Measurements from ENCODE around the gene SHISA4.
"Not testable (repeated sequence)": the region's sequence is repeated elsewhere in the genome, so short reads cannot be mapped to it uniquely, and the experiment has no call there.

Gene SHISA4

GRCh38 chr1:201933840-201934430 lies 45.2 kb downstream of the SHISA4 start:
- FAIRE-seq, result no peak

GRCh38 chr1:201937624-201938213 lies 49.0 kb downstream of the SHISA4 start:
- FAIRE-seq, result no peak

DNA sequence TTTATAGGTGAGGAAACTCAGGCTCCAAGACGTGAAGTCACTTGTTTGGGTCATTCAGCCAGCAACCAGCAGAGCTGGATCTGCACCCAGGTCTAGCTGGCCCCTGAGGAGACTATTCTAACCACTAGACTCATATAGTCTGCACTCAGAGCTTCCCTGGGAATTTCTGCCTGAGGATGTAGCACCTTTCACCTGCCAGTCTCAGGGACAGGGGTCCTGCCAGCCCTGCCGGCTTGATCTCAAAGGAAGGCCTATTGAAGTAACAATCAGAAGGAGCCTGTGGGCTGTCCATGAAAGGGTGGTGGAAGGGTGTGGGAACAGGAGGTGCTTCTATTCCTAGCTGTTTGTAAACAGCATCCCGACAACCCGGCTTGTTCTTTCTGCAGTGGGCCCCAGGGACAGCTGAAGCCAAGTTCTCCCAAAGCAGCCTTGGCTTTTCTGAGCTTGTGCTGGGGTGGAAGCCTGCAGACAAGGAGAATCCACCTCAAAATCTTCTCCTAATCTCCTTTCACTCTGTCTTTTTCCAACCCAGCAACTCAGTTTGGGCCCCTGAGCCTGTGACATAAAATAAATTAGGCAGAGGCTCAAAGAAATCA lies 49.8 kb downstream of the SHISA4 start:
- FAIRE-seq, result no peak

GRCh38 chr1:201939148-201939547 lies 50.5 kb downstream of the SHISA4 start:
- FAIRE-seq, result no peak

DNA sequence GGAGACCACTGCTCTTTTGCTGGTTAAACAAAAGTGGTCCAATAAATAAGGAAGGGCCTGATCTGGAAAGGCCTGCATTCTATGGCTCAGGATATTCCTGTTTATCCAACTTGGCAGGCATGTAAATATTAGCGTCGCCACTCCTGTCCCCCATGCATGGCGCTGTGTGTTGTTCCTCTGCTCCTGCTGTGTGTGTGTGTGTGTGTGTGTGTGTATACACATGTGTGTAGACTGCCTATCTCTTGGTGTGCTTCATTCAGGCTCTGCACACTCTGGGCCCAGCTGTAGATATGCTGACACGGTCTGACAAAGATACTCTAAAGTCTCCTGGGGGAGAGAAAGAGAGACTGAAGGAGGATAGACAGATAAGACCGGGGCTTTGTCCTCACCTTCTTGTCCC lies 50.9 kb downstream of the SHISA4 start:
- no peak for FAIRE-seq

DNA sequence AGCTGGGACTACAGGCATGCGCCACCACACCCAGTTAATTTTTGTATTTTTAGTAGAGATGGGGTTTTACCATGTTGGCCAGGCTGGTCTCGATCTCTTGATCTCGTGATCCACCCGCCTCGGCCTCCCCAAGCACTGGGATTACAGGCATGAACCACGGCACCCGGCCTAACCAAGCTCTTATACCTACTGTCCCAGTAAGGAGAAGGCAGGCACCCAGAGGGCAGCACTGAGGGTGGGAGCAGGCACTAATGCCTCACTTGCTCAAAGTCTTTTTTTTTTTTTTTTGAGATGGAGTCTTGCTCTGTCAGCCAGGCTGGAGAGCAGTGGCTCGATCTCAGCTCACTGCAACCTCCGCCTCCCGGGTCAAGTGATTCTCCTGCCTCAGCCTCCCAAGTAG lies 51.6 kb downstream of the SHISA4 start:
- not testable (repeated sequence) for FAIRE-seq

GRCh38 chr1:201941420-201942128 lies 52.9 kb downstream of the SHISA4 start:
- FAIRE-seq, result no peak

DNA sequence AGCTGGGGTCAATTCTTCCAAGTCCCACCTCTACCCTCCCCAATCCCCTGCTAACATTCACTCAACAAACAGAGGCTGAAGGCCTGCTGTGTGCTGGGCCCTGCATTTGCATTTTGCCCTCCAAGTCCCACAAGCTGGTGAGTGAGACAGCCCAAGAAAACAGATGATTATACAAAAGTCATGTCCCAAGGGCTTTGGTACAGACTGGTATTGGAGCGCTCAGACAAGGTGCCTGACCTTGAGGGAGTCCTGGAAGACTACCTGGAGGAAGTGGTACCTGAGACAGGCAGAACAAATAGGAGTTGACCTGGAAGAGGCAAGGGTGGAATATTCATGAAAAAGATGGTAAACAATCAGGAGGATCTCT lies 53.4 kb downstream of the SHISA4 start:
- no peak for FAIRE-seq
